ENCODE results near the gene C1QA.

Gene C1QA

GRCh38 chr1:22619798-22620197, 16.6 kb upstream of the C1QA start:
- in situ Hi-C loops (cut with MboI; ENCODE audit: low sequenced_read_pairs), result no loop called here
- no peaks in the 10 kb centered on the region for H3K4me1 ChIP-seq
- H3K36me3 ChIP-seq (replicated peaks), result no peaks in the 10 kb centered on the region
- peaks cover 55% of the 10 kb centered on the region for H3K27me3 ChIP-seq (ENCODE audit: low read depth)
- H3K9me3 ChIP-seq, result no peaks in the 10 kb centered on the region
- DNase-seq (ENCODE audit: low spot score in 2 of 2), result no peak
- no peak overlapping the region for H3K4me3 ChIP-seq

DNA sequence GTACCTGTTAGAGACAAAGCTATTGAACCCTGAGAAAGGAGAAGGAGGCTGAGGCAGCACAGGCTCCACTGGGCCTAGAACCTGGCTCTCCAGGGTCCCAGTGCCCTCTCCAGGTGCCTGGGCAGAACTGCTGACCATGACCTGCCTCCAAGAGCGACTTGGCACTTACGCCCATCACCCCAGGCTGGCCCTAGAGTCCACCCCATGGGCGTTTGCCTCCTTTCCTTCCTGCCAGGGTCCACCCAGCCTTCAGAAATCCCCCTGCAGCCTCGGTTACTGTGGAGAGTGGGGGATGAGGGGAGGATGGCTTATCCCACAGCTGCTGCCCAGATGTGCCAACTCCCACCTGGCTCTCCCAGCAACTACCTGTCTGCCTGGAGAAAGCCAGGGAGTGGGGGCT, 14.7 kb upstream of the C1QA start:
- DNase-seq (ENCODE audit: low spot score in 2 of 2), result no peak
- H3K9me3 ChIP-seq, result no peaks in the 10 kb centered on the region
- H3K27me3 ChIP-seq (ENCODE audit: low read depth), result peaks cover 48% of the 10 kb centered on the region
- no peaks in the 10 kb centered on the region for H3K4me1 ChIP-seq
- in situ Hi-C loops (cut with MboI; ENCODE audit: low sequenced_read_pairs), result no loop called here
- no peak overlapping the region for H3K4me3 ChIP-seq
- no peaks in the 10 kb centered on the region for H3K36me3 ChIP-seq (replicated peaks)

GRCh38 chr1:22625262-22625925, 11.0 kb upstream of the C1QA start:
- DNase-seq (ENCODE audit: low spot score in 2 of 2), result peak in 1 of 2 experiments; percentile 33
- no peak overlapping the region for H3K4me3 ChIP-seq
- H3K4me1 ChIP-seq, result no peaks in the 10 kb centered on the region
- H3K9me3 ChIP-seq, result no peaks in the 10 kb centered on the region
- peaks cover 15% of the 10 kb centered on the region for H3K27me3 ChIP-seq (ENCODE audit: low read depth)
- in situ Hi-C loops (cut with MboI; ENCODE audit: low sequenced_read_pairs), result no loop called here
- no peaks in the 10 kb centered on the region for H3K36me3 ChIP-seq (replicated peaks)

DNA sequence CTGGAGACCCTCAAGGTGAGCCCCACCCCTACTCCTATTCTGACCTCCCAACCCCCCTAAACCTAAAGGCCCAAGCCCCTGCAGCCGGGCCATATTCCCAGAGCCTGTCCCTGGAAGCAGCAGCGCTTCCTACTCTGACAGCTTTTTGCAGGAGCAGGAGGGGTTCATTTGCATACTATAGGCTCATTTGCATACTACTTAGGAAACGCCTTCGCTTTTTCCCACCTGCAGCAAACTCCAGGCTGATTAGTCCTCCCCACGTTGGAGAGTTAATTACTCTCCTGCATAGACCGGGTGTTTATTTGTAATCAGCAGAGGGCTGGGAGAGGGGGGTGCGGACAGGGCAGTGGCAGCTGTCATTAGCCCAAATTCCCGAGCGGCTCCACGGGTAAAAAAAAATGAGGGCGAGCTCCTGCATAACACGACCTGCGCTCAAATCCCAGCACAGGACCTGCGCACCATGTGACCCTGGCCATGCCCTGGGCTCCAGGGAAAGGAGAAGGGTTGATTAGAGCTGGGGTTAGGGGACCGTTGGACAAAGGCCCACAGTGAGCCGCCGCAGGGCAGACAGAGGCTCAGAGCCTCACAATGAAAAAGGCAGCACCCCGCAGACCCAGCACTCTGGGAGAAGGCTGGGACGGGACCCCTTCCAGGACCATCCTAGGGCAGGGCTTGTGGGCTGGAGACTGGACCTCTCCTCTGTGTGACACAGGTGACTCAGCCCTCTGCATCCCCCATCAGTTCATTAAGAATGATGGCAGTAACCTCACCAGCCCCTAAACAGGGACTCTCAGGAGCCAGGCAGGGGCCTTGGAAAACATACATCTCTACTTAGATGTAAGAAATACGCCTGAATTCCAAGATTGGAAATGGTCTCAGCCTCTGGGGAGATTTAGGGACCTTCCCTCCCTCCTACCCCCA, 9.9 kb upstream of the C1QA start:
- Histone ChIP-seq H3K27me3 (ENCODE audit: low read depth) (peaks cover 9% of the 10 kb centered on the region; the same call in 1 of the 2 replicates), H3K4me3 (no peak overlapping the region), H3K4me1 (no peaks in the 10 kb centered on the region), H3K36me3 (replicated peaks) (no peaks in the 10 kb centered on the region), H3K9me3 (no peaks in the 10 kb centered on the region)
- in situ Hi-C loops (cut with MboI; ENCODE audit: low sequenced_read_pairs), result no loop called here
- DNase-seq (ENCODE audit: low spot score in 2 of 2), result no peak

- in situ Hi-C loops (cut with MboI; ENCODE audit: low sequenced_read_pairs), result no loop called here
- peaks cover 1% of the 10 kb centered on the region; the same call in 1 of the 2 replicates for H3K27me3 ChIP-seq (ENCODE audit: low read depth)
Measured at GRCh38 chr1:22627331-22627730, 9.1 kb upstream of the C1QA start.

DNA sequence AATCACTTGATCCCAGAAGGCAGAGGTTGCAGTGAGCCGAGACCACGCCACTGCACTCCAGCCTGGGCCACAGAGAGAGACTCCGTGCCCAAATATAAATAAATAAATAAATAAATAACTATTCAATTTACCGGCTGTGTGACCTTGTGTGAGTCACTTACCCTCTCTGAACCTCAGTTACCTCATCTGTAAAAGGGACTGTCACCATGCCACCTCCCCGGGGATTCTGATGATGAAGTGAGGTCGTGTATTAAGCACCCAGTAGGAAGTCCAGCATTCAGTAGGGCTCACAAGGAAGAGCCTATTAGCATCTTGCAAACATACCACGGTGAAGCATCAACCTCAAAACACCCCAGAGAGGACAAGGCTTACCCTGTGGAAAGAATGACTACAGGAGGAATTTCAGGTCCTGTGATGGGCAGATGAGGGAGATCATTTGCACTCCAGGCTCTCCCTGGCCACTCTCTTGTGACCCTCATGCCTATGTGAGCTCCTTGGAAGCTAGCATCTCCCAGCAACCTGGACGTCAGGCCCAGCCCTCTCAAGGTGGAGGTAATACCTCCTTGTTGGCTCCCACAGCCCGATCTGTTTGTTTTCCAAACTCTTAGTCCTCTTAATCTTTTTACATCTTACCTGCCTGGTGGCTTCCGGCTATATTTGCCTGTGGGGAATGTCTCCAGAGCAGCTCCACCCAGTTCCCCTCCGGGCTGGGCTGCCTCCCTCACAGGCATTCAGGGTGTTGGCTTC, 7.6 kb upstream of the C1QA start:
- H3K4me1 ChIP-seq, result peaks cover 3% of the 10 kb centered on the region; the same call in 1 of the 2 replicates
- H3K36me3 ChIP-seq (replicated peaks), result no peaks in the 10 kb centered on the region
- no peaks in the 10 kb centered on the region for H3K9me3 ChIP-seq
- no peak for DNase-seq (ENCODE audit: low spot score in 2 of 2)
- no peak overlapping the region for H3K4me3 ChIP-seq
- in situ Hi-C loops (cut with MboI; ENCODE audit: low sequenced_read_pairs), result no loop called here
- H3K27me3 ChIP-seq (ENCODE audit: low read depth), result no peaks in the 10 kb centered on the region

More at GRCh38 chr1:22627331-22627730, 9.1 kb upstream of the C1QA start:
- Histone ChIP-seq H3K36me3 (replicated peaks) (no peaks in the 10 kb centered on the region), H3K4me1 (peaks cover 3% of the 10 kb centered on the region; the same call in 1 of the 2 replicates), H3K9me3 (no peaks in the 10 kb centered on the region), H3K4me3 (no peak overlapping the region)
- DNase-seq (ENCODE audit: low spot score in 2 of 2), result no peak

DNA sequence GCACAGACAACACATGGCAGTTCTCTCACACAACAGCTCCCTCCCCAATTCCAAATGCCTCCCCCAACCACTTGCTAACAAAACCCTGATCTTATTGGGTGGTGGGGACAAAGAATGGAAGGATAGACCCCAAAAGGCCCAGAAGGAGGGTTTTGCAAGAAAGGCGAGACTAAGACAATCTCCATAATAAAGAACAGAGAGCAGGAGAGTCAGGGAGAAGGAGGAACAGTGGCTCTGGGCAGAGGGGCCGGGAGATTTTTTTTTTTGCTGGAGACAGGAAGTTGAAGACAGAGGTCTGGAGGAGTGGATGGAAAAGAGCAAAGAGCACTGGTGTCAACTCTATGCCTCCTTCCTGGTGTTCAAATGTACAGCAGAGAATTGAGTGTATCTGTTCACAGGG, 6.5 kb upstream of the C1QA start:
- Histone ChIP-seq H3K4me3 (no peak overlapping the region), H3K36me3 (replicated peaks) (no peaks in the 10 kb centered on the region), H3K4me1 (peaks cover 3% of the 10 kb centered on the region; the same call in 1 of the 2 replicates), H3K9me3 (no peaks in the 10 kb centered on the region), H3K27me3 (ENCODE audit: low read depth) (no peaks in the 10 kb centered on the region)
- DNase-seq (ENCODE audit: low spot score in 2 of 2), result no peak
- in situ Hi-C loops (cut with MboI; ENCODE audit: low sequenced_read_pairs), result no loop called here

GRCh38 chr1:22633697-22634463, 2.5 kb upstream of the C1QA start:
- Histone ChIP-seq H3K9me3 (no peaks in the 10 kb centered on the region), H3K27me3 (ENCODE audit: low read depth) (no peaks in the 10 kb centered on the region), H3K4me1 (peaks cover 3% of the 10 kb centered on the region; the same call in 1 of the 2 replicates), H3K4me3 (no peak overlapping the region), H3K36me3 (replicated peaks) (no peaks in the 10 kb centered on the region)
- no peak for DNase-seq (ENCODE audit: low spot score in 2 of 2)
- in situ Hi-C loops (cut with MboI; ENCODE audit: low sequenced_read_pairs), result no loop called here

GRCh38 chr1:22635436-22635835, 992 bp upstream of the C1QA start:
- H3K4me1 ChIP-seq, result peaks cover 3% of the 10 kb centered on the region; the same call in 1 of the 2 replicates
- H3K27me3 ChIP-seq (ENCODE audit: low read depth), result no peaks in the 10 kb centered on the region
- no peaks in the 10 kb centered on the region for H3K9me3 ChIP-seq
- no peaks in the 10 kb centered on the region for H3K36me3 ChIP-seq (replicated peaks)
- in situ Hi-C loops (cut with MboI; ENCODE audit: low sequenced_read_pairs), result no loop called here
- no peak overlapping the region for H3K4me3 ChIP-seq
- no peak for DNase-seq (ENCODE audit: low spot score in 2 of 2)

DNA sequence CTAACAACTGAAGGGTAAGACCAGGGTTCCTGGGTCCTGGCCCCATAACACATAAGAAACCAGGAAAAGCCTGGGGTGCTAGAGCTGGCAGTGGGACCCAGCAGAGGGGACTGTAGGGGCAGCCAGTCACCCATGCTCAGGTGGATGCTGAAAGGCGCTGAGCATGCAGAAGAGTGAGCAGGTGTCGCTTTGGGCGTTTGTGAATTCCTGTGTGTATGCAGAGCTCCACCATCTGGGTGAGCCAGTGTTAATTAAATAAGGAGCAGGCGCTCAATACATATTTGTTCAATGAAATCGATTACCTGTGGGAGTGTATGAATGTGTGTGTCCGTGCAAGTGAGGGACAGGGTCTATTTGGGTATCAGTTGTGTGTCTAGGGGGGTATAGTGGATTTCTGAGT, 499 bp downstream of the C1QA start:
- Histone ChIP-seq H3K4me3 (no peak overlapping the region), H3K4me1 (peaks cover under 1% of the 10 kb centered on the region; the same call in 1 of the 2 replicates), H3K27me3 (ENCODE audit: low read depth) (no peaks in the 10 kb centered on the region), H3K9me3 (no peaks in the 10 kb centered on the region), H3K36me3 (replicated peaks) (no peaks in the 10 kb centered on the region)
- in situ Hi-C loops (cut with MboI; ENCODE audit: low sequenced_read_pairs), result no loop called here
- DNase-seq (ENCODE audit: low spot score in 2 of 2), result no peak

- no peak overlapping the region for H3K4me3 ChIP-seq
- H3K4me1 ChIP-seq, result no peaks in the 10 kb centered on the region
- DNase-seq (ENCODE audit: low spot score in 2 of 2), result no peak
- in situ Hi-C loops (cut with MboI; ENCODE audit: low sequenced_read_pairs), result no loop called here
- no peaks in the 10 kb centered on the region for H3K27me3 ChIP-seq (ENCODE audit: low read depth)
- H3K9me3 ChIP-seq, result no peaks in the 10 kb centered on the region
- no peaks in the 10 kb centered on the region for H3K36me3 ChIP-seq (replicated peaks)
Measured at GRCh38 chr1:22637907-22638445, 1.5 kb downstream of the C1QA start.

DNA sequence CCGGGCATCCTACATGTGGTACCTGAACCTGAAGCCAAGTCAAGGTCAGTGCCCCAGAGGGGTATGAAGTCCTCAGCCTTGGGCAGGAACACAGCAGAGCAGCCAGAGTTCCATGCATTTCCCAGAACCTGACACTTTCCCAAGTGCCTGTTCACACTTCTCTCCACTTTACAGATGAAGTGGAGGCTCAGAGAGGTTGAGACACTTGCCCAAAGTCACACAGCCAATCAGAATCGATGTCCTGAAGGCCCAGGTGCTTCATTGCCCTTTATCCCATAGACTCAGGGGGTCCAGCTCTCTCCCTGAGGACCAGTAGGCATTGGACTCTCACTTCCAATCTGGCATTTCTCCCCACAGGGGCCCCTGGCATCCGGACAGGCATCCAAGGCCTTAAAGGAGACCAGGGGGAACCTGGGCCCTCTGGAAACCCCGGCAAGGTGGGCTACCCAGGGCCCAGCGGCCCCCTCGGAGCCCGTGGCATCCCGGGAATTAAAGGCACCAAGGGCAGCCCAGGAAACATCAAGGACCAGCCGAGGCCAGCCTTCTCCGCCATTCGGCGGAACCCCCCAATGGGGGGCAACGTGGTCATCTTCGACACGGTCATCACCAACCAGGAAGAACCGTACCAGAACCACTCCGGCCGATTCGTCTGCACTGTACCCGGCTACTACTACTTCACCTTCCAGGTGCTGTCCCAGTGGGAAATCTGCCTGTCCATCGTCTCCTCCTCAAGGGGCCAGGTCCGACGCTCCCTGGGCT, 2.2 kb downstream of the C1QA start:
- H3K4me3 ChIP-seq, result no peak overlapping the region
- no peaks in the 10 kb centered on the region for H3K9me3 ChIP-seq
- H3K27me3 ChIP-seq (ENCODE audit: low read depth), result no peaks in the 10 kb centered on the region
- no peaks in the 10 kb centered on the region for H3K36me3 ChIP-seq (replicated peaks)
- DNase-seq (ENCODE audit: low spot score in 2 of 2), result no peak
- in situ Hi-C loops (cut with MboI; ENCODE audit: low sequenced_read_pairs), result no loop called here
- H3K4me1 ChIP-seq, result no peaks in the 10 kb centered on the region

All from HAP-1 (cell line).